Stimulated activated CD8-positive, alpha-beta memory T cell treated with anti-CD3 and anti-CD28 coated beads, Interleukin-7, amount 100 ng/mL, for 1 hour (primary cell): ENCODE data around the gene GGA3.
"Not testable (repeated sequence)": the region's sequence is repeated elsewhere in the genome, so short reads cannot be mapped to it uniquely, and the experiment has no call there.

Experiments used
- DNase-seq, 2 donors: peaks; one replicate each; pipeline ENCODE4 v3.0.0-alpha.2; 2020; ENCODE audit warnings: low read depth in 2 of 2

Gene GGA3

DNA sequence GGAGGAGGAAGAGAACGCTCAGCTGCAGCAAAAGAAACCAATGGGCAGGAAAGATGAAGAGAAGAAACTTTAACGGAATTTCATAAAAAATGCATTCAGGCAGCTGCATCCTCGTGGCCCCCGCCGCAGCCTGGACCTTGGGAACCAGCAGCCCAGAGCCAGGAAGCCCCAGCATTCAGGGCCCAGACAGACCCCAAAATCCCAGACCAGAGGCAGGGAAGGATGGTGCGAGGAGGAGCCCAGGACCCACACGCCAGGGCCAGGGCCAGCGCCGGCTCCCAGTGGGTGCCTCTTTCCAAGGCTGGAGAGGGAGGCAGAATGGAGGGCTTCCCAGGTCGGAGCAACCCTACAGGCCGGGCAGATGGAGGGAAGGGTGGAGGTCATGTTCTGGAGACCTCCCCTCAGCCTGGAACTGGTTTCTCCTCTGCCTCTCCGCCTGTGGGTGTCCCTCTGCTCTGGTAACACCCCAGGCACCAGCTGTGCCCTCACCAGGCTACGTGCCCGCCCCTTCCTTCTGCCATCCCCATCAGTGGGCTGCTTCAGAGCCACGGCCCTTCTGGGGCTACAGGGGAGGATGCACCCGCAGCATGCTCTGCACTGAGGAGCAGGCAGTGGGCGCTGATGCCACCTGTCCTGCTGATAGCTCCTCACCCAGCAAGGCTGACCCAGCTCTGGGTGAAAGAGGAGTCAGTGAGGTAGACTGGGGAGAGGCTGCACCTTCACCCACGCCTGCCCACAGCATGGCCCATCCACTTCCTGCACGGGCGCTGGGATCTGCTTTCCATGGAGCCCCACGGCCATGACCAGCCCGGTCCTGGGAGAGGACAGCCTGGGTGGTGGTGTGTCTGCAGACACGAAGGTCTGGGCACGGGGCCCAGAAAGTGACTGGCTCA is 10.8 kb upstream of the GGA3 start:
- no peak for DNase-seq

DNA sequence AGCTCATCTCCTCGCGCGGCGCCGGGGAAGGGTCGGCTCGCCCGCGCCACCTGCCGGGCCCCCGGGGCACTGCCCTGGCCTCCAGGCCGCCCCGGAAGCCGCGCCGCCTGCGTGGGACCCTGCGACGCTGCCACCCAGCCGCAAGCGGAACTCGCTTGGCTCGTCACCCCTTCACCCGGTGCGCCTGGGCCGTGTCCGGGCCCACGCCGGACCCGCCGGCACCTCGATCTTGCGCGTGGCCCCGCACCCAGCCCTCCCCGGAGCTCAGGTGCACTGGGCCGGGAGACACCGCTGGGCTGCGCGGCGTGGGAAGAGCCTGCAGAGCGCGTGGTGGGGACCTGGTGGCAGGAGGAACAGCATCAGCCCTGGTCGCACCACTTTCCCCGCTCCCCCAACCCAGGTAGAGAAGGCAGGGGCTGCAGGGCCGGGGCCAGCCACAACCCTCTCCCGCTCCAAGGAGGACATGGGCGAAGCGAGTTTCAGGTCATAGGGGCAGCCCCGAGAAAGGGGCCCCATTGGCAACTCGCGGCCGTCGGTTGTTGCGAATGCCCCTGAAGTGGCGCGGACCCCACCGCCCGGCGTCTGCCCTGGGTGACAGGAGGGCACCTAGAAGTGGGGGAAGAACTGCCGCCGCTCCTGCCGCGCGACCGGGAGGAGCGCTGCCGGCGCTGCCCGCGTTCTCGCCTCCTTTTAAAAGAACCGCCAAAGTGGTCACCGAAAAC is 10.0 kb upstream of the GGA3 start:
- peak; percentile 74 to 81 for DNase-seq

DNA sequence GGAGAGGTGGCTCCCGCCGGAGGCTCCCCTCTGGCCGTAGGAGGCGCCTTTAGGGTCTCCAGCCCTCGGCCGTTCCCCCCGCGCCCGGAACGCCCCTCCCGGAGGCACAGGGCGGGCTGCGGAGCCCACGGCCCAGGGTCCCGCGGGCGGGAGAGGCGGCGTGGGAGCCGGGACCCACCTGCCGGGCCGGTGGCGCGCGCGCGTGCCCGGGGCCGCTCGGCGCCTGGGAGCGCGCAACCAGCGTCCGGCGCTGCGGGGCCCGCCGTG is 9.5 kb upstream of the GGA3 start, which contains the start of gene MIF4GD:
Gene MIF4GD, minus strand, starts transcription at position 266 of the 267 bp plus-strand sequence. CDS start 1,036 bp downstream, outside the sequence.
- DNase-seq, result no peak

DNA sequence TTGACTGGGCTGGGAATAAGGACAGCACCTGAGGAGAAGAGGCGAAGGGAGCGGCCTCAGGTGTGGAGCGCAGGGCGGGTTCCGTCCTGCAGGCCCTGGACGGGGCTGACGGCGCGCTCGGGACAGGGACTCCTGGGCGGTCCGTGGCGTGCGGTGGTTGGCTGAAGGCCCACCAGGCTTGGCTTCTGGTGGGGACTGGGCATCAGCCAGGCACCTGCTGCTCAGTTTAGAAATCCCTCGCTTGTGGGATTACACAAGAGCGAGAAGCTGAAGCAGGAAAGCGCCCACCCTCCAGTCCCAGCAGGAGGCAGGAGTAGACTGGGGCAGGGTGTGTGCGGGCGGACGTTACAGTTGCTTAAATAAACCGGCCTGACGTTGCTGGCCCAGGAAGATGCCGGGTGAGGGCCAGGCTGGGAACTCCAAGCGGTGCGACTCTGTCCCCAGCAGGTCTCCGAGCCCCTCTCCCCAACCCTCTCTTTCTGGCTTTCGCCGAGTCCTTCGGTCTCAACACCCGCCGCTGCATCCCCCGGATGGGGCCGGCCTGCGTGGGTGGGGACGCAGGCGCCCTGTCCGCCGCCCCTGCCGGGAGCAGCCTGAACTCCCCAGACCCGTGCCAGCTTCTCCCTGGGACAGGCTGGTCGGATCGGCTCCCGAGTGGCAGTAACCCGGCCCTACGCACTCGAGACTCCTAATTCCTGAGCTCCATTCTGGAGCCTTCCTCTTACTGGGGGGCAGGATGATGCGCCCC is 9.0 kb upstream of the GGA3 start:
- peak in 1 of 2 donors; percentile 8 for DNase-seq

DNA sequence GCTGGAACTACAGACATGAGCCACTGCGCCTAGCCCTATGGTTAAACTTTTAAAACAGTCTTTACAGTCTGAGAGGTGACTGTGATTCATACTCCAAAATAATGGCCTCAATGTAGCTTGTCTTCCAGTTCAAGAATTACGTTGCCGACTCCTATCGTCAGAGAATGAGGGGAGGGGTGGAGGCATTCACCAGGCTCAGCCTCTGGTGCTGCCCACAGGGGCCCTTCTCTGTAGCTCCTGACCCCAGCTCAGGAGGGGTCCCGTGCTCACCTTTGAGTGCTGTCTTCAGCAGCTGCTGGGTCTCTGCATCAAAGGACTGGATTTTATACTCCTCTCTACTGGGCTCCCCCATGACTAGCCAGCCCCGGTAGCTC is 8.4 kb upstream of the GGA3 start:
- no peak for DNase-seq

DNA sequence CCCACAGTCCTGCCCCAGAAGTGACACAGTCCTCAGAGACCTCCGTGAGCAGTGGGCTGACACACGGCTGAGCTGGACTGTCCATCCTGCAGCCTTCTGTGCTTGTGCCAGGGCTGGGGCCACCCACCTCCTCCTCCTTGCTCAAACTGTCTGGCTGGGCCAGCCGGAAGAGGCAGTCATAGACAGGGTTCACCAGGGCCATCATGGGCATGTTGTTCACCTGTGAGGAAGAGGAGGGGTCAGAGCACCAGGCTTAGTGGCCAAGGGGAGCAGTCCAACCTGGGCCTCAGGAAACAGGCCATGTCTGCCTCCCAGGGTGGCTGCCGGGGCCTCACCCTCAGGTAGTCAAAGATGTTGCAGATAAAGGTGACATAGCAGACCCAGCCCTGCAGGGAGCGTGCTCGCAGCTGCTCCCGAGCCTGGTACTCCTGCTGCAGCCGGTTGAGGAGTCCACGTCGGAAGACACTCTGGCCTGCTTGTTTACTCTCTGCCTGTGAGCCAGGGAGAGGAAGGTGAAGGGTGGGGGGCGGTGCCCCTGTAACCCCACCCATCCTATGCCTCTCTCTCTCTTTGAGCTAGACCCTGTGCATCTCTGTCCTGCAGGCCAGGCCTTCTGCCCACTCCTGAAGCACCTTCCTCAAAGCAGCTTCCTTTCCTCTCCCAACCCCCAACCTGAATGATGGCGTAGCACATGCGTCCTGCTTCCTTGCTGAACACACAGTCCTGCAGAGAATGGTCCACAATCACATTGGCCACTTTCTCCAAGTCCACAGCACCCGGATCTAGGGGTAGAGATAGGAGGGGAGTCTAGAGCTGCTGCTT is 6.2 kb upstream of the GGA3 start:
- DNase-seq, result no peak

DNA sequence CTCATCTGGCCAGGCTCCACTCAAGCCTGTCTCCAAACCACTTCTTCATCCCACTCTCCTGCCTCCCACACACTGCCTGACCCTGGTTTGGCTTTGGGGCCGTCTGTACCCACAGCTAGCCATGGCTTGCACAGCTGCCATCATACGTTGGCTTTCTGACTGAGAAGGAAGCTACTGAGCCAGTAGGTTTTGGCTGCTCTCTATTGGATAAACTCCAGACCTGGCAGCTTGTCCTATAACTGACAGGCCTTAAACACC is 5.7 kb upstream of the GGA3 start:
- DNase-seq, result no peak

DNA sequence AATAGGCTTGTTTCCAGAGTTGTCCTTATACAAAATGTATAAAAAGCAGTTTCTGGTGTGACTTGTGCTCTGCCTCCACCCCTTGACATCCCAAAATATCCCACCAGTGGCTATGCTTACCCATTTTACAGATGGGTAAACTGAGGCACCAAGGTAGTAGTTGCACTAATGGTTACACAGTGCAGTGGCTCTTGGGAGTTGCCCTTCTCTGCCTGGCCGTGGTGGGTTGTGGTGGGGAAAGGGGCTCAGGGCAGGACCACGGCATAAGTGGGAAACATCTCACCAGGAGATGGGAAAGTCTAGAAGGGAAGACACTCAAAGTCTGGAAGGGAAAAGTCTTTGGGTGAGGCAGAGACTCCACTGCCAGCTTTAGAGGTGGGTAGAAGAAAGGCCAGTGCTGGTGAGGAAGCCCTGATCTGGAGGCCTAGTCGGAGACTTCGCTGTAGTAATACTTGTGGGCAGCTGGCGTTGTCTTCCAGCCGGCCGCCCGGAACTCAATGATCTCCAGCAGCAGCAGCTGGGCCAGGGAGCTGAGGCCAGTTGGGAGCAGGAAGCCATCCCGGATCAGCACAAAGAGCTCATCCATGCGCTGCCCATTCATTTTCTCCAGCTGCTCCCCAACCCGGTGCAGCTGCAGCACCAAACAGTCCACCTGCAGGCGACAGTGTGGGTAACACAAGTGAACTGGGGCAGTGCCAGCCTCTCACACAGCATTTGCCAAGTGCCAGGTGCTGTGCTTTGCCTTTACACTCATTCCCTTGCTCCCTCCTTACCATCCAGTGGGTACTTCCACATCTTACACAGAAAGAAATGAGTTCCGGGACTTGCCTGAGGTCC is 5.1 kb upstream of the GGA3 start:
- no peak for DNase-seq

DNA sequence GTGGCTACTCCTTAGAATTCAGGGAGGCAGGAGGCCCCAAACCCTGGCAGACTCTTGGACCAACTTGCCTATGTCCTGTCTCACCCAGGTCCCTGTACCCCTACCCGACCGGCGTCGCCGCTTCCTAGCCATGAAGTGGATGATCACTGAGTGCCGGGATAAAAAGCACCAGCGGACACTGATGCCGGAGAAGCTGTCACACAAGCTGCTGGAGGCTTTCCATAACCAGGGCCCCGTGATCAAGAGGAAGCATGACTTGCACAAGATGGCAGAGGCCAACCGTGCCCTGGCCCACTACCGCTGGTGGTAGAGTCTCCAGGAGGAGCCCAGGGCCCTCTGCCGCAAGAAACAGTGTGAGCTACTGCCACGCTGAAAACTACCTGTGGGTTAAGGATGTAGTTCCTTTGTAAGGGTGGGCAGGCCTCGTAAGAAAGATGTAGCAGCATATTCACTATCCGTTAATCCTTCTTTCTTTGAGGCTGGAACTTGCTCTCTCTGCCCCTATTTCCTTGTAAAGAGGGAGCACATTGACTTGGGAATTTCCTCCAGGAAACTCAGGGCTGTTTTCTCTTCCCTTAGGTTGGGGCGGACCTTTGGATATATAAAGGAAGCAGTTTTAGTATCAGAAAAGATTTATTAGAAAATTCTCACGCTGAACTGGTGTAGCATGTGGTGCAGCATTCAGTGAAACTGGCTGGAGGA is 4.4 kb upstream of the GGA3 start:
- no peak for DNase-seq

DNA sequence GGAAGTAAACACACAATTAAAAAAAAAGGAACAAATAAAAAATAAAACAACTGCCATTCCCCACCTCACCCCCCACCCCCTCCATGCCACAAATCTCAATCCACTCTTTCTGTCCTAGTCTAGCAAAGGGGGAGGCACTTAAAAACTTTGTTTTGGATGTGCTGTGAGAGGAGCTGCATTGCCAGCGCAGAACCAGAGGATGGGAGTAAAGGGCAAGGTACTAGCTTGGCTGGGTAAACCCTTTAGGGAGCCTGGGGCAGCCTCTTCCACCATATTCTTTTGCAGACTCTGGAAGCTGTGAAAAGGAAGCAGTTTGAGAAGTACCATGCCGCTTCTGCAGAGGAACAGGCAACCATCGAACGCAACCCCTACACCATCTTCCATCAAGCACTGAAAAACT is 1.6 kb upstream of the GGA3 start:
- no peak for DNase-seq

DNA sequence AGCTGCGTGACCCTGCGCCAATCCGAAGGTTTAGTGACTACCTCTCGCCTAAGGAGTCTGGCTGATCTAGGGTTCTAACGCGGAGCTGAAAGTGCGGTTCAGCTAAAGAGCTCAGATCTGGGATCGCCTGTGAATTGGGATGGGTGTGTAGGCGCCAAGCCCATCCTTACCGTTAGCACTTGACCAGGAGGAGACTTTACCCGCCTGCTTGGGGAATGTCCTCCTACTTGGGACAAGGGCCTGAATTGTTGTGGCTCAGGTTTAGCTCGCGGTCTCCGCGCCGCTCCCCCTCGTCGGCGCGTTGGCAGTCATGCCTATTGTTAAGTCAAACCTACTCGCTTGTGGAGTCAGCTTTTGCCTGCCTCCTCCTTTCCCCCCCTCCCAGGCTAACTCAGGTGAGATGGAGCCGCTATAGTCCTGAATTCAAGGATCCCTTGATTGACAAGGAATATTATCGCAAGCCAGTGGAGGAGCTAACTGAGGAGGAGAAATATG is 753 bp upstream of the GGA3 start:
- DNase-seq, result no peak

DNA sequence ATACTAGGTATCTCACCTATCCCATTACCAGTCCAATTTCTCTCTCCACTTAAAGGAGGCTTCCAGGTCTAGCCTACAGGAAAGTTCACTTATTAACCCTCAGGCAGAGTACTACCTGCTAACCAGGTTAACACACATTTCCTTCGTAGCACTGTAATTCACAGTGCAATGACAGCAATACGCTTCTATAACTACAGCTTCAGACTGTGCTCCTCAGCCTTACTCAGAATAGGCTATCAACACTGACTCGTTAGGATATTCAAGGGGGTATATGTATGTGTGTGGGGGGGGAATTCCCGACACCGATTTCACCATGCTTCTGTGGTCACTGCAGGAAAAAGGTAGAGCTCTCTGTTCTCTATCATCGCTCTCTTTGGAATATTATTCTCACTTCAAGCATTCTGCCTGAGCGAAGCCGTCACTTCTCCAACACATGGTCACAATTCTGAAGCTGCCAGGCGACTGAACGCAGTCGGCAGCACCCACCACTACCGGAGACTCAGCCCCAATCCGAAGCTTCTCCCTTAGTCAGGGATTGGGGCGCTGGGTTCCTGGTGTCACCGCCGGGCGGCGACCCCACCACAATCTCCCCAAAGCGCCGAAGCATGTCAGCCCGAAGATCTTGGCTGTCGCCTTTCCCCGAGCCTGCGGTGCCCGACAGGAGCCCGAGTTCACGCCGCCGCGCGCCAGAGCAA is 618 bp downstream of the GGA3 start:
- DNase-seq, result no peak

DNA sequence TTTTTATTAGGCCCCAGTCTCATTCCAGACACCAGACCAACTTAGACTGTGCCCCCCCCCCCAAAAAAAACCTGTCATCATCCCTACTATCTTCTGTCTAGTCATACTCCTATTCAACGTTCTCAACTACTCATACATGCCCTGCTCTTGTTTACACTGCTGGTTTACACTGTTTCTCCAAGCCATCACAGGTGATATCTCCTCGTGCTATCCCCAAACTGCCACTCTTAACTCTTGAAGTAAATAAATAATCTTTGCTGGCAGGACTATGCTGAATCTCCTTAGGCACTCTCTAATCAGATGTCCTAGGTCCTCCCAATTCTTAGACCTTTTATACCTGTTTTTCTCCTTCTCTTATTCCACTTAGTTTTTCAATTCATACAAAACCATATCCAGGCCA is 4.2 kb downstream of the GGA3 start:
- not testable (repeated sequence) for DNase-seq

DNA sequence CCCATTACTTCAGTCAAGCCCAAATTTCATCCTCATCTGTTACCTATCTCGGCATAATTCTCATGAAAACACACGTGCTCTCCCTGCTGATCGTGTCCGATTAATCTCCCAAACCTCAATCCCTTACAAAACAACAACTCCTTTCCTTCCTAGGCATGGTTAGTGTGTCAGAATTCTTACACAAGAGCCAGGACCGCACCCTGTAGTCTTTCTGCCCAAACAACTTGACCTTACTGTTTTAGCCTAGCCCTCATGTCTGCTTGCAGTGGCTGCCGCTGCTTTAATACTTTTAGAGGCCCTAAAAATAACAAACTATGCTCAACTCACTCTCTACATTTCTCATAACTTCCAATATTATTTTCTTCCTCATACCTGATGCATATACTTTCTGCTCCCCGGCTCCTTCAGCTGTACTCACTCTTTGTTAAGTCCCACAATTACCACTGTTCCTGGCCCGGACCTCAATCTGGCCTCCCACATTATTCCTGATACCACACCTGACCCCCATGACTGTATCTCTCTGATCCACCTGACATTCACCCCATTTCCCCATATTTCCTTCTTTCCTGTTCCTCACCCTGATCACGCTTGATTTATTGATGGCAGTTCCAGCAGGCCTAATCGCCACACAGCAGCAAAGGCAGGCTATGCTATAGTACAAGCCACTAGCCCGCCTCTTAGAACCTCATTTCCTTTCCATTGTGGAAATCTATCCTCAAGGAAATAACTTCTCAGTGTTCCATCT is 5.3 kb downstream of the GGA3 start:
- DNase-seq, result not testable (repeated sequence)

DNA sequence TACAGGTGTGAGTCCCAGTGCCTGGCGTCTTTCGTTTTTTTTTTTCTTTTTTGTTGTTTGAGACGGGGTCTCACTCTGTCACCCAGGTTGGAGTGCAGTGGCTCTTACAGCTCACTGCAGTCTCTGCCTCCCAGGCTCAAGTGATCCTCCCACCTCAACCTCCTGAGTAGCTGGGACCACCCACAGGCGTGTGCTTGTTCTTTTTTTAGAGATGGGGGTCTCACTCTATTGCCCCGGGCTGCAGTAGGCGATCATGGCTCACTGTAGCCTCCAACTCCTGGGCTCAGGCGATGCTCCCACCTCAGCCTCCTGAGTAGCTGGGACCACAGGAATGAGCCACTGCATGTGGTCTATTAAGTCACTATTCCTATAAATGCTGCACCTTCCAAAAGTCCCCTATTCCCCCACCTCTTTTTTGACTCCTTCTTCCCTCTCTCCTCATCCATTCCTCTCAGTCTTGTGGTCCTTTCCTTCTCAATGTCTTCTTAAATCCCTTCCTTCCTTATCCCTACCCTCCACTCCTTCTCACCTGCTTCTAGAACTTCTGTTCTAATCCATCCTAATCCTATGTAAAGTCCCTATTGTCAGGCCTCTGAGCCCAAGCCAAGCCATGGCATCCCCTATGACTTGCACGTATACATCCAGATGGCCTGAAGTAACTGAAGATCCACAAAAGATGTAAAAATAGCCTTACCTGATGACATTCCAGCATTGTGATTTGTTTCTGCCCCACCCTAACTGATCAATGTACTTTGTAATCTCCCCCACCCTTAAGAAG is 9.2 kb downstream of the GGA3 start:
- no peak for DNase-seq

DNA sequence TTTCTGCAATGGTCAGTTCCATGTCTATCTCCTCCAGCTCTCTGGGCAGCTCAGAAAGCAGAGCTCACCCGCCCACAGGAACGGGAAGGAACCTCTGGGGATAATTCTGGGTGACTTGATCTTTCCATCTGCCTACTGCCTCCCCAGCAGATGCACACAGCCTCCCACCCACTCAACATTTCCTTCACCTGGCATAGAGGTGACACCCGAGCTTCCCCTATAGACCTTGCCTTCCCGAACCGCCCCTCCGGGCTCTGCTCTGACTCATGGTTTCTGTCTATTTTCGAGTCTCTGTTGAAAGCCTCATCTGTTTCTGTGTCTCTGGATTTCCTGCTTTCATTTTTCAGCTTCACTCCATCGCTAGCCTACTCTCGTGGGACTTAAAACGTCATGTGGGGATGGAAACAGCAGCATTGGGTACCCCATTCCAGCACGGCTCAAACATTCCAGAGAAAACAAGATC is 11.4 kb downstream of the GGA3 start:
- peak; percentile 46 to 49 for DNase-seq

DNA sequence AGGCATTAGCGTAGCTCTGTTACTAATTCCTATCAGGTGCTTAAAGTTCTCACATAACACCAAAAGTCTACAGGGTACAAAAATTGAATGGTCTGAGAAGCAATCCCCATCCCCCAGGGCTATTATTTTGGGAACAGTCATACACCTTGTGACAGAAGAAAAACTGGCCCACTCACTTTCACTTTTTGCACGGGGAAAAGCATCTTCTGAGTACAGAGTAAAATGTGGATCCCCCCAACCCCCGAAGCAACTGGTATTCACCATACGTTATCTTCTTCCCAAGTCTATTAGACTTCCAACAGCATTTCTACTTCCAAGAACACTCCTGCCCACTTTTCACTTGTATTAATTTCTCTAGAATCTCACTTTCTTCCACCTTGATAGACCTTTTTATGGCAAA is 11.8 kb downstream of the GGA3 start:
- no peak for DNase-seq

DNA sequence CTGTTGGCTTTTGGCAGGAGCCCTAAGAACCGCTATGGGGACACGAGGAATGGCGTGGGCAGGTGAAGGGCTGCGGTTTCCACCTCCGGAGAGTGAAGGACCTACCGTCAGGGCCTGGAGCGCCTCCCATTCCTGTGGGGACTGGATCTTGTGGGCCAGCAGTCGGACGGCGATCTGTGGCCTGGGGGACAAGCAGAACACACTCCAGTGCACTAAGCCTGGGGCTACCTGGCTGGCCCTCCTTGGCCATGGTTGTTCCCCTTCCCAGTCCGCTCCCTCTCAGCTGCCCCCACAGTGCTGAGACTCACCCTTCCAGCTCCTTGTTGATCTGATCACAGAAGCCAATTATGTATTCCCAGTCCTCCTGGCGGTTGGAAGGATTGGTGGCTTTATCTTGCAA is 15.0 kb downstream of the GGA3 start:
- no peak for DNase-seq
